K562 (cell line): Measurements from ENCODE around the gene MTG1. TPM values are rescaled to one million over a fixed set of nuclear protein-coding genes. Genes with fewer than 3 reads are reported as not detected.

Source experiments
- ATAC-seq: fragments of 200-7000 bp; cut with Tn5 transposase; 3 replicates; pipeline ENCODE4 v1.9.1; 2020; ENCODE audit warnings: moderate library complexity
- BruUV-seq: library from RNA; stranded (reverse); fragments of 400-500 nt; replicated peaks from 2 replicates; lab custom pipeline; 2021; lab: Mats Ljungman, UMichigan
- CTCF ChIA-PET: fragments of 300-600 bp; formaldehyde crosslinking; extraction: SDS; loops from one replicate; lab custom pipeline; 2021; ENCODE audit warnings: low intra/inter-chr PET ratio; lab: Yijun Ruan, JAX
- POLR2A ChIA-PET: fragments of 300-600, 350-650 bp; sonication (Branson Sonifier 250); formaldehyde crosslinking; extraction: SDS; loops from one replicate; lab custom pipeline; 2021; ENCODE audit warnings: antibody characterized with exemption, inconsistent platforms; lab: Yijun Ruan, JAX
- DNase-seq, 4 experiments: peaks; one replicate each; pipeline versions ENCODE4 v3.0.0 to v3.0.0-alpha.2; 2011 to 2018; ENCODE audit warnings: low spot score in 3 of 4, mixed read lengths in 3 of 4; ENCODE audit errors: extremely low read depth in 1 of 4
- FAIRE-seq: peaks from 2 replicates; lab custom pipeline; 2011; peaks lifted over from hg19 to GRCh38; lab: Jason Lieb, UNC
- H2AFZ ChIP-seq: 2 replicates; pipeline ENCODE4 v1.6.0; 2011; ENCODE audit warnings: low read depth, low read length, control low read depth, inconsistent platforms
- H3K27ac ChIP-seq: fragments of 200-600 bp; 3 replicates; pipeline ENCODE4 v1.8.0; 2011; ENCODE audit warnings: low read depth, mild to moderate bottlenecking, control low read depth, inconsistent platforms, low read length, moderate library complexity, mixed read lengths; ENCODE audit errors: extremely low read depth
- H3K27me3 ChIP-seq, 2 experiments: fragments of 300-600 bp in 1 of 2; 2 replicates in 1 of 2; 3 replicates in 1 of 2; pipeline versions ENCODE4 v1.6.0 to v1.8.0; 2011; ENCODE audit warnings: inconsistent platforms in 2 of 2, low read length in 2 of 2, mild to moderate bottlenecking in 1 of 2, mixed read lengths in 1 of 2, moderate library complexity in 1 of 2; ENCODE audit not compliant: control insufficient read depth in 2 of 2, insufficient read depth in 2 of 2
- H3K36me3 ChIP-seq: fragments of 300-600 bp; 3 replicates; pipeline ENCODE4 v1.8.0; 2011; ENCODE audit warnings: mild to moderate bottlenecking, low read length, inconsistent platforms; ENCODE audit not compliant: control insufficient read depth, insufficient read depth
- H3K4me1 ChIP-seq, 2 experiments: fragments of 200-600 bp in 1 of 2; replicated peaks in 1 of 2; 2 replicates in 1 of 2; 3 replicates in 1 of 2; pipeline versions ENCODE4 v1.5.1 to v1.8.0; 2011; ENCODE audit warnings: inconsistent platforms in 2 of 2, low read length in 2 of 2, mild to moderate bottlenecking in 1 of 2, mixed read lengths in 1 of 2, moderate library complexity in 1 of 2; ENCODE audit not compliant: control insufficient read depth in 2 of 2, insufficient read depth in 2 of 2
- H3K4me2 ChIP-seq: 2 replicates; pipeline ENCODE4 v1.6.1; 2011; ENCODE audit warnings: low read length, control low read depth, inconsistent platforms, mixed read lengths; ENCODE audit not compliant: insufficient read depth
- H3K4me3 ChIP-seq: fragments of 200-600 bp; sonication (generic), shearing (Covaris generic); 2 replicates; pipeline ENCODE4 v1.5.1; 2016; ENCODE audit warnings: control low read depth, inconsistent platforms
- H3K79me2 ChIP-seq: fragments of 200-600 bp; 3 replicates; pipeline ENCODE4 v1.8.0; 2011; ENCODE audit warnings: low read length, inconsistent platforms; ENCODE audit not compliant: control insufficient read depth, insufficient read depth
- H3K9ac ChIP-seq, 2 experiments: 2 replicates each; pipeline versions ENCODE4 v1.6.0 to v1.6.1; 2011; ENCODE audit warnings: low read depth in 2 of 2, low read length in 2 of 2, control low read depth in 1 of 2, inconsistent platforms in 1 of 2, mild to moderate bottlenecking in 1 of 2, mixed read lengths in 1 of 2; ENCODE audit not compliant: insufficient read depth in 1 of 2
- H3K9me1 ChIP-seq: one replicate; pipeline ENCODE4 v1.6.0; 2011; ENCODE audit warnings: inconsistent platforms, mild to moderate bottlenecking, low read length, moderate library complexity; ENCODE audit not compliant: control insufficient read depth, insufficient read depth
- H3K9me3 ChIP-seq: replicated peaks from 2 replicates; pipeline ENCODE4 v1.5.1; 2011; ENCODE audit warnings: low read depth, low read length, inconsistent platforms; ENCODE audit not compliant: control insufficient read depth, insufficient read depth
- H4K20me1 ChIP-seq: replicated peaks from 2 replicates; pipeline ENCODE4 v1.6.1; 2011; ENCODE audit warnings: low read length, inconsistent platforms, mixed read lengths; ENCODE audit not compliant: control insufficient read depth, insufficient read depth
- ARID4B ChIP-seq: sonication (generic); formaldehyde crosslinking; IDR thresholded peaks from 2 replicates; pipeline ENCODE4 v1.8.0; 2022; ENCODE audit warnings: mild to moderate bottlenecking, missing genetic modification reagents
- CREB1 ChIP-seq, 2 experiments: sonication (generic) in 1 of 2; formaldehyde crosslinking in 1 of 2; IDR thresholded peaks; 2 replicates each; pipeline versions ENCODE4 v1.6.1 to v1.8.0; 2012 to 2022; ENCODE audit warnings: inconsistent platforms in 1 of 2, mild to moderate bottlenecking in 1 of 2, missing genetic modification reagents in 1 of 2, moderate library complexity in 1 of 2
- GABPA ChIP-seq: fragments of 200-800 bp; sonication (Bioruptor generic); conservative IDR thresholded peaks from 2 replicates; pipeline ENCODE4 v1.6.1; 2016; ENCODE audit warnings: low read depth, missing genetic modification characterization, missing compliant biosample characterization
- RBFOX2 ChIP-seq: fragments of 200-400 bp; formaldehyde crosslinking; IDR thresholded peaks from 2 replicates; pipeline ENCODE4 v1.6.1; 2017; ENCODE audit warnings: low read depth, mild to moderate bottlenecking, low read length, moderate library complexity
- SAFB ChIP-seq: fragments of 200-400 bp; formaldehyde crosslinking; IDR thresholded peaks from 2 replicates; pipeline ENCODE4 v1.6.1; 2017; ENCODE audit warnings: low read depth, low read length, borderline replicate concordance
- SMARCB1 ChIP-seq: IDR thresholded peaks from 2 replicates; pipeline ENCODE4 v1.6.1; 2011; ENCODE audit warnings: improper control_type of control experiment, low read depth; ENCODE audit not compliant: insufficient read length
- SRF ChIP-seq, 2 experiments: fragments of 250-450, 450-650 bp in 1 of 2; sonication (Bioruptor Pico) in 1 of 2; sonication (generic) in 1 of 2; formaldehyde crosslinking; IDR thresholded peaks; 2 replicates each; pipeline versions ENCODE4 v1.5.0 to v1.5.1; 2020 to 2022; ENCODE audit warnings: mild to moderate bottlenecking in 1 of 2, missing genetic modification reagents in 1 of 2
- ZBTB7A ChIP-seq: IDR thresholded peaks from 2 replicates; pipeline ENCODE4 v1.6.1; 2011; ENCODE audit warnings: low read depth, mild to moderate bottlenecking, low read length, moderate library complexity, borderline replicate concordance; ENCODE audit not compliant: control insufficient read depth
- ZFX ChIP-seq: sonication (generic); formaldehyde crosslinking; IDR thresholded peaks from 2 replicates; pipeline ENCODE4 v1.8.0; 2022; ENCODE audit warnings: mild to moderate bottlenecking, missing genetic modification reagents, moderate library complexity
- ZNF165 ChIP-seq: fragments of 250-450 bp; sonication (Bioruptor Pico); IDR thresholded peaks from 2 replicates; pipeline ENCODE4 v1.4.0; 2020; ENCODE audit warnings: borderline replicate concordance
- ZNF263 ChIP-seq: sonication (generic); formaldehyde crosslinking; IDR thresholded peaks from 2 replicates; pipeline ENCODE4 v1.8.0; 2022; ENCODE audit warnings: mild to moderate bottlenecking, missing genetic modification reagents, borderline replicate concordance
- ZNF584 ChIP-seq: fragments of 200-800 bp; sonication (Bioruptor generic); IDR thresholded peaks from 2 replicates; pipeline ENCODE4 v1.6.1; 2016; ENCODE audit warnings: low read depth, mild to moderate bottlenecking, missing genetic modification characterization, missing compliant biosample characterization
- WGBS: fragments of 100-300 bp; shearing (Covaris generic); methylation state at CpG from one replicate; pipeline ENCODE4 v1.1.6; 2016; ENCODE audit warnings: low coverage, mixed read lengths; ENCODE audit not compliant: insufficient coverage; ENCODE audit errors: missing lambda C conversion rate; 5-methylcytosine and 5-hydroxymethylcytosine counted together
- in situ Hi-C: fragments of 300-500 bp; cut with MboI; formaldehyde crosslinking; loops from 4 replicates; pipeline ENCODE4 v1.15.0; 2018; ENCODE audit warnings: inconsistent platforms, mixed read lengths
- intact Hi-C: fragments of 100-400 bp; cut with micrococcal nuclease; formaldehyde crosslinking; loops from 2 replicates; pipeline ENCODE4 v1.14.2; 2022
- polyA plus RNA-seq, 8 experiments: library from polyadenylated mRNA; depleted of rRNA in 4 of 8; stranded (reverse) in 5 of 8; unstranded in 3 of 8; fragments of >200 nt; fragmentation: Nextera tagmentation in 2 of 8; fragmentation: Illumina TruSeq in 1 of 8; extraction: Ambion mirVana in 2 of 8; extraction: Trizol in 1 of 8; gene quantifications; 2 replicates each; pipeline versions ENCODE4 v1.2.1 to v1.2.3, GENCODE V29; 2011 to 2014; ENCODE audit warnings: inconsistent platforms in 1 of 8, missing spikeins in 1 of 8
- total RNA-seq, 7 experiments: library from RNA; depleted of rRNA in 6 of 7; stranded (reverse); fragments of >200 nt in 6 of 7; fragmentation: Illumina TruSeq in 2 of 7; extraction: Trizol in 2 of 7; gene quantifications; 2 replicates each; pipeline versions ENCODE4 v1.2.1 to v1.2.3, GENCODE V29; 2011 to 2021; ENCODE audit warnings: low replicate concordance in 1 of 7
- TF ChIP-seq, protein P1 (sequence below), 2 experiments: IDR thresholded peaks; 2 replicates each; pipeline ENCODE4 v1.6.1; 2011; ENCODE audit warnings: borderline replicate concordance in 1 of 2, control low read depth in 1 of 2, low read depth in 1 of 2, low read length in 1 of 2, mild to moderate bottlenecking in 1 of 2, mixed read lengths in 1 of 2, moderate library complexity in 1 of 2; ENCODE audit not compliant: insufficient read depth in 1 of 2, insufficient read length in 1 of 2, poor library complexity in 1 of 2, severe bottlenecking in 1 of 2; ENCODE audit errors: extremely low read depth in 1 of 2

MTG1 gene
- total and polyA plus RNA-seq, 9 of the 15 experiments (the other 6 are each of a cell fraction or from before 2014, with no cell fraction given), result 2.8 to 28.2 (median 15.4) TPM

- no peaks in the 10 kb centered on the region for H3K27me3 ChIP-seq
- no peaks in the 10 kb centered on the region; the same call in 2 of the 3 replicates for H3K79me2 ChIP-seq
- H3K36me3 ChIP-seq, result no peaks in the 10 kb centered on the region
- H3K27ac ChIP-seq, result no peak overlapping the region; the same call in 2 of the 3 replicates
- peaks cover 7 to 41% of the 10 kb centered on the region in 2 experiments; a peak in 3 of 5 replicates for H3K4me1 ChIP-seq
- FAIRE-seq, result no peak
- peak; percentile 72 for ATAC-seq
- H3K4me3 ChIP-seq, result peak overlapping the region; percentile 56
- WGBS, result 0% methylated on average over 26 of the region's 90 CpGs
- no peaks in the 10 kb centered on the region for H3K9me3 ChIP-seq
- intact Hi-C loops, result no loop called here
- peak overlapping the region; percentile 49 to 92; a peak in 3 of 4 replicates for H3K9ac ChIP-seq
- peak; percentile 56 to 66 (median 62) for DNase-seq
- H4K20me1 ChIP-seq, result no peaks in the 10 kb centered on the region
- in situ Hi-C loops, result no loop called here
- no peaks in the 10 kb centered on the region for H3K9me1 ChIP-seq
- peak overlapping the region; percentile 87 for H2AFZ ChIP-seq
- H3K4me2 ChIP-seq, result peak overlapping the region; percentile 86
- ChIA-PET POLR2A (interaction anchor here (0.6 to 0.8 kb wide), 2 partner anchors 8 to 12 kb away, joined by 3 to 4 read pairs; no protein-coding TSS in a partner anchor), CTCF (no interaction called here)
- BruUV-seq, result no TSS peak
- TF ChIP-seq ARID4B (CRISPR knock-in tag), result 0 out of 2 replicates have a peak, but pooled peaks have one; percentile 30
- peak; percentile 52; the same call in 1 of the 2 replicates for TF ChIP-seq ZBTB7A
- TF ChIP-seq SAFB, result peak; percentile 72
- 0 out of 2 replicates have a peak, but pooled peaks have one; percentile 18 for TF ChIP-seq RBFOX2
- TF ChIP-seq ZFX, result peak; percentile 63
- peak; percentile 37; the same call in 1 of the 2 replicates for TF ChIP-seq ZNF263 (CRISPR knock-in tag)
- TF ChIP-seq SRF (CRISPR knock-in tag; IDR thresholded peaks at IDR 0.05), result no peak
- TF ChIP-seq GABPA, result 0 out of 2 replicates have a peak, but pooled peaks have one; percentile 9
- TF ChIP-seq CREB1 (IDR thresholded peaks at IDR 0.05), result no peak
- TF ChIP-seq CREB1 (CRISPR knock-in tag; IDR thresholded peaks at IDR 0.05), result 0 out of 2 replicates have a peak, but pooled peaks have one; percentile 9
- no peak for TF ChIP-seq ZNF165 (CRISPR knock-in tag)
- TF ChIP-seq, protein P1, sequence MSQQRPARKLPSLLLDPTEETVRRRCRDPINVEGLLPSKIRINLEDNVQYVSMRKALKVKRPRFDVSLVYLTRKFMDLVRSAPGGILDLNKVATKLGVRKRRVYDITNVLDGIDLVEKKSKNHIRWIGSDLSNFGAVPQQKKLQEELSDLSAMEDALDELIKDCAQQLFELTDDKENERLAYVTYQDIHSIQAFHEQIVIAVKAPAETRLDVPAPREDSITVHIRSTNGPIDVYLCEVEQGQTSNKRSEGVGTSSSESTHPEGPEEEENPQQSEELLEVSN (IDR thresholded peaks at IDR 0.05; ENCODE audit: borderline replicate concordance in 1 of 2, extremely low read depth in 1 of 2, insufficient read depth in 1 of 2, insufficient read length in 1 of 2, low read depth in 1 of 2, low read length in 1 of 2, poor library complexity in 1 of 2, severe bottlenecking in 1 of 2), result peak; percentile 27 to 80
- no peak for TF ChIP-seq SMARCB1
- no peak for TF ChIP-seq ZNF584 (CRISPR knock-in tag)
These were observed 15.5 kb upstream of the MTG1 start for GRCh38 chr10:133378251-133379096.
